ENCODE data around the gene FTO. TPM values are rescaled to one million over a fixed set of nuclear protein-coding genes. Genes with fewer than 3 reads are reported as not detected.

Gene FTO
- polyA plus RNA-seq, 1 experiment: 135 TPM

- H3K27me3 ChIP-seq (ENCODE audit: control insufficient read depth, insufficient read depth, low read length): no peaks in the 10 kb centered on the region
- DNase-seq (ENCODE audit: low read depth, low spot score): no peak
- ChIA-PET POLR2A (no interaction called here), CTCF (no interaction called here)
- H3K9me3 ChIP-seq (ENCODE audit: control insufficient read depth, insufficient read depth, low read length): peaks cover 4% of the 10 kb centered on the region; the same call in 1 of the 2 replicates
- no peak for TF ChIP-seq CTCF (IDR thresholded peaks at IDR 0.05; ENCODE audit: low read depth, low read length)
- no peak overlapping the region for H3K4me3 ChIP-seq (ENCODE audit: low read depth, low read length)
- no peak overlapping the region for H3K27ac ChIP-seq (ENCODE audit: low read depth, low read length)
Measured at GRCh38 chr16:54030451-54030850, 326.5 kb downstream of the FTO start.

GRCh38 chr16:54031107-54031760, 327.3 kb downstream of the FTO start:
- no peak for DNase-seq (ENCODE audit: low read depth, low spot score)
- POLR2A ChIA-PET: no interaction called here
- CTCF ChIA-PET: no interaction called here
- no peak for TF ChIP-seq CTCF (IDR thresholded peaks at IDR 0.05; ENCODE audit: low read depth, low read length)
- Histone ChIP-seq H3K27ac (ENCODE audit: low read depth, low read length) (no peak overlapping the region), H3K4me3 (ENCODE audit: low read depth, low read length) (no peak overlapping the region), H3K9me3 (ENCODE audit: control insufficient read depth, insufficient read depth, low read length) (peaks cover 4% of the 10 kb centered on the region; the same call in 1 of the 2 replicates), H3K27me3 (ENCODE audit: control insufficient read depth, insufficient read depth, low read length) (no peaks in the 10 kb centered on the region)

- H3K4me3 ChIP-seq (ENCODE audit: low read depth, low read length): no peak overlapping the region
- ChIA-PET POLR2A (no interaction called here), CTCF (no interaction called here)
- no peak for TF ChIP-seq CTCF (IDR thresholded peaks at IDR 0.05; ENCODE audit: low read depth, low read length)
- no peak for DNase-seq (ENCODE audit: low read depth, low spot score)
- H3K27ac ChIP-seq (ENCODE audit: low read depth, low read length): no peak overlapping the region
- H3K27me3 ChIP-seq (ENCODE audit: control insufficient read depth, insufficient read depth, low read length): no peaks in the 10 kb centered on the region
- peaks cover 4% of the 10 kb centered on the region; the same call in 1 of the 2 replicates for H3K9me3 ChIP-seq (ENCODE audit: control insufficient read depth, insufficient read depth, low read length)
Measured at GRCh38 chr16:54033747-54034146, 329.8 kb downstream of the FTO start.

GRCh38 chr16:54034684-54035083, 330.7 kb downstream of the FTO start:
- DNase-seq (ENCODE audit: low read depth, low spot score): no peak
- no peak overlapping the region for H3K27ac ChIP-seq (ENCODE audit: low read depth, low read length)
- POLR2A ChIA-PET: no interaction called here
- no peak overlapping the region for H3K4me3 ChIP-seq (ENCODE audit: low read depth, low read length)
- TF ChIP-seq CTCF (IDR thresholded peaks at IDR 0.05; ENCODE audit: low read depth, low read length): no peak
- CTCF ChIA-PET: no interaction called here
- H3K27me3 ChIP-seq (ENCODE audit: control insufficient read depth, insufficient read depth, low read length): no peaks in the 10 kb centered on the region
- peaks cover 4% of the 10 kb centered on the region; the same call in 1 of the 2 replicates for H3K9me3 ChIP-seq (ENCODE audit: control insufficient read depth, insufficient read depth, low read length)

DNA sequence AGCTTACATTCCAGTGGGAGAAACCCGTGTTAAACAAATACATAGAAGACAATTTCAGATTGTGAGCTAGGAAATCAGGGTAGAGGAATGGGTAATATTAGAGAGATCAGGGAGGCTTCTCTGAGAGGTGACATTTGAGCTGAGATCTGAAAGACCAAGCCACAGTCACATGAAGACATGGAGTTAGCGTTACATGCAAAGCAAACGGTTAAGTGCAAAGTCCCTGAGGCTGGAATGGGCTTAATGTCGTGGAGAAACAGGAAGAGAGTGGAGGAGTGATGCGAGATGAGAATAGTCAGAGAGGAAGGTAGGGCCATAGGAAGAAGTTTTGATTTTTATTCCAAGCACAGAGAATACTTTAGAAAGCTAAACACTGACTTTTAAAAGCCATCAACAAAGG, 336.5 kb downstream of the FTO start:
- POLR2A ChIA-PET: no interaction called here

More for the DNA sequence above, 336.5 kb downstream of the FTO start:
- no peak for TF ChIP-seq CTCF (IDR thresholded peaks at IDR 0.05; ENCODE audit: low read depth, low read length)
- H3K27me3 ChIP-seq (ENCODE audit: control insufficient read depth, insufficient read depth, low read length): no peaks in the 10 kb centered on the region
- CTCF ChIA-PET: no interaction called here
- H3K9me3 ChIP-seq (ENCODE audit: control insufficient read depth, insufficient read depth, low read length): no peaks in the 10 kb centered on the region
- H3K4me3 ChIP-seq (ENCODE audit: low read depth, low read length): no peak overlapping the region
- H3K27ac ChIP-seq (ENCODE audit: low read depth, low read length): no peak overlapping the region
- no peak for DNase-seq (ENCODE audit: low read depth, low spot score)

Data from AG04450 (cell line).